A673 (cell line): Measurements from ENCODE around the gene STIM1. TPM values are rescaled to one million over a fixed set of nuclear protein-coding genes. Genes with fewer than 3 reads are reported as not detected.

ENCODE experiments used
- BruUV-seq: library from RNA; stranded (reverse); fragments of 400-500 nt; replicated peaks from 2 replicates; lab custom pipeline; 2021; lab: Mats Ljungman, UMichigan
- CTCF ChIA-PET: fragments of 300-600 bp; sonication (Branson Sonifier 250); formaldehyde crosslinking; loops from one replicate; lab custom pipeline; 2022; ENCODE audit warnings: antibody characterized with exemption; lab: Charles Lee
- POLR2A ChIA-PET: fragments of 300-600 bp; sonication (Branson Sonifier 250); formaldehyde crosslinking; loops from one replicate; lab custom pipeline; 2022; ENCODE audit warnings: antibody characterized with exemption; ENCODE audit not compliant: low non-redundant PET; lab: Charles Lee
- DNase-seq: peaks from one replicate; pipeline ENCODE4 v3.0.0-alpha.2; 2015; ENCODE audit warnings: low spot score
- H3K27ac ChIP-seq: fragments of 200-600 bp; sonication (generic); 2 replicates; pipeline ENCODE4 v1.5.1; 2016; ENCODE audit warnings: mixed run types, low read depth, mild to moderate bottlenecking, mixed read lengths, antibody characterized with exemption, low read length; ENCODE audit not compliant: poor library complexity, severe bottlenecking
- H3K27me3 ChIP-seq: fragments of 200-600 bp; sonication (generic); replicated peaks from 2 replicates; pipeline ENCODE4 v1.6.1; 2017; ENCODE audit warnings: mixed run types, low read depth, mild to moderate bottlenecking, mixed read lengths, antibody characterized with exemption, low read length; ENCODE audit not compliant: insufficient read depth, poor library complexity
- H3K36me3 ChIP-seq: fragments of 200-600 bp; sonication (generic); 2 replicates; pipeline ENCODE4 v1.6.1; 2016; ENCODE audit warnings: mixed run types, mild to moderate bottlenecking, mixed read lengths, antibody characterized with exemption, low read length; ENCODE audit not compliant: insufficient read depth, poor library complexity, severe bottlenecking
- H3K4me1 ChIP-seq: fragments of 200-600 bp; sonication (generic); 2 replicates; pipeline ENCODE4 v1.6.1; 2017; ENCODE audit warnings: mixed run types, mild to moderate bottlenecking, mixed read lengths, antibody characterized with exemption, low read length; ENCODE audit not compliant: insufficient read depth, poor library complexity, severe bottlenecking
- H3K4me3 ChIP-seq: fragments of 200-600 bp; sonication (generic); 2 replicates; pipeline ENCODE4 v1.5.1; 2016; ENCODE audit warnings: low read depth, mixed run types, mild to moderate bottlenecking, mixed read lengths, low read length; ENCODE audit not compliant: poor library complexity, severe bottlenecking
- H3K9me3 ChIP-seq: fragments of 200-600 bp; sonication (generic); 2 replicates; pipeline ENCODE4 v1.6.1; 2016; ENCODE audit warnings: mixed run types, low read depth, mild to moderate bottlenecking, mixed read lengths, antibody characterized with exemption, low read length; ENCODE audit not compliant: poor library complexity, severe bottlenecking
- CTCF ChIP-seq: fragments of 300-800, 200-600 bp; sonication (generic); conservative IDR thresholded peaks from 2 replicates; pipeline ENCODE4 v1.5.1; 2017; ENCODE audit warnings: low read depth, mild to moderate bottlenecking, antibody characterized with exemption, low read length, moderate library complexity, mixed read lengths
- EZH2 ChIP-seq: fragments of 200-600 bp; sonication (generic); IDR thresholded peaks from 2 replicates; pipeline ENCODE4 v1.6.1; 2017; ENCODE audit warnings: borderline replicate concordance, low read depth, mild to moderate bottlenecking, mixed read lengths, antibody characterized with exemption, low read length; ENCODE audit not compliant: poor library complexity, severe bottlenecking
- intact Hi-C: fragments of 100-400 bp; cut with micrococcal nuclease; formaldehyde crosslinking; loops from one replicate; pipeline ENCODE4 v1.10.0; 2022; ENCODE audit not compliant: unreplicated experiment
- total RNA-seq: library from RNA; stranded (reverse); gene quantifications from 2 replicates; pipeline ENCODE4 v1.2.3, GENCODE V29; 2021

The STIM1 gene
- total RNA-seq, 1 experiment from 2014 or later = 14.2 TPM

GRCh38 chr11:3837793-3838192 is 17.7 kb upstream of the STIM1 start:
- ChIA-PET POLR2A (no interaction called here), CTCF (no interaction called here)
- no peak for TF ChIP-seq CTCF
- no peak for TF ChIP-seq EZH2
- DNase-seq = no peak
- H3K4me1 ChIP-seq = no peaks in the 10 kb centered on the region
- no TSS peak for BruUV-seq
- no peak overlapping the region for H3K4me3 ChIP-seq
- H3K9me3 ChIP-seq = no peaks in the 10 kb centered on the region
- H3K27me3 ChIP-seq = no peaks in the 10 kb centered on the region
- H3K36me3 ChIP-seq = no peaks in the 10 kb centered on the region
- no peak overlapping the region for H3K27ac ChIP-seq
- intact Hi-C loops = no loop called here

- Histone ChIP-seq H3K4me3 (no peak overlapping the region), H3K27me3 (no peaks in the 10 kb centered on the region), H3K9me3 (no peaks in the 10 kb centered on the region), H3K27ac (no peak overlapping the region), H3K4me1 (no peaks in the 10 kb centered on the region), H3K36me3 (no peaks in the 10 kb centered on the region)
- BruUV-seq = no TSS peak
- CTCF ChIA-PET = no interaction called here
- POLR2A ChIA-PET = no interaction called here
- intact Hi-C loops = no loop called here
- DNase-seq = no peak
- no peak for TF ChIP-seq EZH2
- TF ChIP-seq CTCF = no peak
Measured at GRCh38 chr11:3838504-3838903, 17.0 kb upstream of the STIM1 start.

- POLR2A ChIA-PET = no interaction called here
- Histone ChIP-seq H3K27ac (peak overlapping the region; percentile 75), H3K4me3 (peak overlapping the region; percentile 80), H3K27me3 (no peaks in the 10 kb centered on the region), H3K36me3 (no peaks in the 10 kb centered on the region), H3K9me3 (no peaks in the 10 kb centered on the region), H3K4me1 (no peaks in the 10 kb centered on the region)
- intact Hi-C loops = no loop called here
- no peak for DNase-seq
- BruUV-seq = no TSS peak
- CTCF ChIA-PET = interaction anchor here (1.0 to 2.9 kb wide), 3 partner anchors 9 to 233 kb away, joined by 3 to 21 read pairs (median 4); partner anchors contain the start of gene STIM1
- no peak for TF ChIP-seq EZH2
- TF ChIP-seq CTCF = no peak
Measured at GRCh38 chr11:3840004-3840869, 15.2 kb upstream of the STIM1 start.
